ENCODE data around the gene CCDC15.

The CCDC15 gene

DNA sequence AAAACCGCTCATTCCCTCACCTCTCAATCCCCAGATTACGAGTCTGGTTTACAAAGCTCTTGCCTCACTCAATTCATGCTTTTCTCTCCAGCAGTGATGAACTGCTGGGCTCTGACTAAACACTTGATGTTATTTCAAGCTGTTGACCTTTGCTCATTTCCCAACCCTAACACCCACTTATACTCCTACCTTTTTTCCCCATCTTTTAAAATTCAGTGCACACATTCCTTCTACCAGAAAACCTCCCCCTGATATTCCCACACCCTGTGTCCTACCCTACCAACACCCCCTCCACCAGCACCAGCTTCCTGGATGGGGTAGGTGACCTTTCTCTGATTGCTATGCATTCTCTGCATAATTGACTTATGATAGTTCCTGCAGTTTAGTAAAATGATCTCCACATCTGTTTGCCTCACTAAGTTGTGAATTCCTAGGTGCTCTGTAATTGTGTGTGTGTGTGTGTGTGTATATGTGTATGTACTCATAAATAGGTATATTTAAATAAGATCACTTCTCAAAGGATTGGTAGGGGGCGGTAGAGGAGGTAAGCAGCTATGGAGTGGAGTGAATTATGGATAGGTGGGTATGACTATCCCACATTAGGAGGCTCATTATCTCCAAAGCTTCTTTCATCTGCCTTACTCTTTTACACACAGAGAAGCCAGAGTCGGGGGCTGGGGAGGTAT, 19.0 kb upstream of the CCDC15 start:
- H3K4me3 Mint-ChIP-seq: no peak overlapping the region
- CTCF ChIA-PET: interaction anchor here (0.6 to 1.9 kb wide), 5 partner anchors 12 to 97 kb away, joined by 3 to 10 read pairs (median 3); no protein-coding TSS in a partner anchor
- no peaks in the 10 kb centered on the region for H3K36me3 Mint-ChIP-seq
- DNase-seq: no peak
- H3K4me1 Mint-ChIP-seq: peaks cover 16% of the 10 kb centered on the region
- H3K9me3 Mint-ChIP-seq: no peaks in the 10 kb centered on the region
- H3K27ac Mint-ChIP-seq: no peak overlapping the region
- peaks cover 37% of the 10 kb centered on the region for H3K27me3 Mint-ChIP-seq

- no peak within 1 kb of the TSS for H3K4me3 Mint-ChIP-seq
- CTCF ChIA-PET: interaction anchor here (0.6 to 1.9 kb wide), 7 partner anchors 14 to 206 kb away, joined by 3 to 10 read pairs (median 4); partner anchors contain the start of gene CCDC15
- H3K9me3 Mint-ChIP-seq: no peaks in the 10 kb centered on the region
- peaks cover 8% of the 10 kb centered on the region for H3K4me1 Mint-ChIP-seq
- H3K27me3 Mint-ChIP-seq: peaks cover 42% of the 10 kb centered on the region
- DNase-seq: no peak
- H3K27ac Mint-ChIP-seq: no peak within 1 kb of the TSS
- H3K36me3 Mint-ChIP-seq: no peaks in the 10 kb centered on the region
Observed at GRCh38 chr11:124935548-124936514, 18.2 kb upstream of the CCDC15 start, which contains the start of gene HEPACAM. HEPACAM (minus strand) TSS chr11:124936047; CDS start chr11:124936006, 41 bp downstream.

GRCh38 chr11:124937336-124937935, 16.6 kb upstream of the CCDC15 start:
- CTCF ChIA-PET: interaction anchor here (1.6 kb wide), 1 partner anchor 205 kb away, joined by 4 read pairs; no protein-coding TSS in a partner anchor
- Mint-ChIP-seq H3K36me3 (no peaks in the 10 kb centered on the region), H3K4me3 (no peak overlapping the region), H3K27ac (no peak overlapping the region), H3K27me3 (peaks cover 42% of the 10 kb centered on the region), H3K4me1 (no peaks in the 10 kb centered on the region), H3K9me3 (no peaks in the 10 kb centered on the region)
- DNase-seq: no peak

DNA sequence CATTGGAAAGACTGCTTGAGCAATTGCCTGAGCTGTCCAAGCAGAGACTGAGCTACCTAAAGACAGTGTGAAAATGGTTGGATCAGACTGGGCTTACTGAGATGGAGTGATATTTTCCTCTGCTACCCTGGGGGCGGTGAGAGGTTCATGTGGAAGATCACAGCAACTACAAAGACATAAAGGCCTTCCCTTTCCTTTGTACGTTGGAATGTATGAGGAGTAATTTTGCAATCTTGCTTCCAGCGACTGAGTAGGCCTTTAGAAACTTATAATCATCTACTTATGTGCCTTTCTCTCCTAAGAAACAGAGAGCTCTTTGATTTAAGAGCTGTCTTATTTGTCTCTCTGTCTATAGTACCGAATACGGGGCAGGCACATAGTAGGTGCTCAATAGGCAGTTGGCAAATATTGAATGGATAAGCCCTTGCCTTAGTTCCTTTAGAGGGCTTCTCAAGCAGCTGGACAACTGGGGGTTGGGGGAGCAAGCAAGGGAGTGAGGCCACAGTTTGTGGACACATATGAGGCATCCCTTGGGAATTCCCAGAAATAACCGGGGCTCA, 15.7 kb upstream of the CCDC15 start:
- DNase-seq: no peak
- H3K36me3 Mint-ChIP-seq: no peaks in the 10 kb centered on the region
- peaks cover 4% of the 10 kb centered on the region for H3K4me1 Mint-ChIP-seq
- H3K27ac Mint-ChIP-seq: no peak overlapping the region
- CTCF ChIA-PET: no interaction called here
- peaks cover 42% of the 10 kb centered on the region for H3K27me3 Mint-ChIP-seq
- H3K4me3 Mint-ChIP-seq: no peak overlapping the region
- H3K9me3 Mint-ChIP-seq: no peaks in the 10 kb centered on the region

GRCh38 chr11:124938970-124939369, 15.0 kb upstream of the CCDC15 start:
- H3K36me3 Mint-ChIP-seq: no peaks in the 10 kb centered on the region
- H3K4me3 Mint-ChIP-seq: no peak overlapping the region
- no peak overlapping the region for H3K27ac Mint-ChIP-seq
- peaks cover 42% of the 10 kb centered on the region for H3K27me3 Mint-ChIP-seq
- CTCF ChIA-PET: no interaction called here
- peaks cover 10% of the 10 kb centered on the region for H3K4me1 Mint-ChIP-seq
- H3K9me3 Mint-ChIP-seq: no peaks in the 10 kb centered on the region
- no peak for DNase-seq

DNA sequence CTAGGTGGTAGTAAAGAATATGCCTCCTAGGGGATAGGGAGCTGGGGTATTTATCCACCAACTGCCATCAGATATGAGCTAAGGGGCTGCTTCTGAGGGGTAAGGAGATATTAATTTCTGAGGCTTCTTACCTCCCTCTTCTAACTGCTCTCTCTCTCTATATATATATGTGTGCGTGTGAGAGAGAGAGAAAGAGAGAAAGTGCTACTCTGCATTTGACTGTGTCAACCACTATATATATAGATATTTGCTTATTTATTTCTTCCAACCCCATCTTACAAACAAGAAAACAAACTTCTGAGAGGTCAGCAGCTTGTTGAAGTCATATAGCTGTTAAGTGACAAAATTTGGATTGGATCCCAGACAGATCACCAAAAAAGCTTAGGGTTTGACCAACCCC, 12.3 kb upstream of the CCDC15 start:
- CTCF ChIA-PET: interaction anchor here (1.1 to 1.6 kb wide), 3 partner anchors 8 to 200 kb away, joined by 3 to 6 read pairs (median 4); no protein-coding TSS in a partner anchor
- Mint-ChIP-seq H3K27ac (no peak overlapping the region), H3K36me3 (peaks cover 2% of the 10 kb centered on the region), H3K27me3 (peaks cover 30% of the 10 kb centered on the region), H3K4me1 (peaks cover 13% of the 10 kb centered on the region), H3K9me3 (no peaks in the 10 kb centered on the region), H3K4me3 (no peak overlapping the region)
- no peak for DNase-seq

- Mint-ChIP-seq H3K27ac (no peak overlapping the region), H3K4me3 (no peak overlapping the region)
Observed at GRCh38 chr11:124942466-124943253, 11.3 kb upstream of the CCDC15 start.

DNA sequence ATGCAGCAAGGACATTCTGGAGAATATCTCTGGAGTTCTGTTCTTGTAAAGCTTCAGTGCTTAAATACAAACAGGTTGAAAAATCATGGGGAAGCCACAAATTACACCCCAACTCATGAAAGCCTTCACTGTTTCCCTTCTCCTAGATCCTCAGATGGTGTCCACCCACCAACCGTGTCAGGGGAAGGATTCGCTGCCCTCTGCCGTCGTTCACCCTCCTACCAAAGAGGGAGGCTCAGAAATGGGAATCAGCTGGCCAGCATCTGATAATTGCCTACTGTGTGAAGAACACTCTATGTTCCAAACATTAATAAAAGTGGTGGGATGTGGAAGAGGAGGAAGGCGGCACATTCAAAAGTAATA, 10.8 kb upstream of the CCDC15 start:
- Mint-ChIP-seq H3K4me3 (no peak overlapping the region), H3K27me3 (peaks cover 16% of the 10 kb centered on the region), H3K27ac (no peak overlapping the region), H3K4me1 (peaks cover 15% of the 10 kb centered on the region), H3K36me3 (peaks cover 8% of the 10 kb centered on the region), H3K9me3 (peaks cover 8% of the 10 kb centered on the region)
- CTCF ChIA-PET: interaction anchor here (0.9 kb wide), 1 partner anchor 199 kb away, joined by 3 read pairs; no protein-coding TSS in a partner anchor
- DNase-seq: no peak

More at GRCh38 chr11:124942466-124943253, 11.3 kb upstream of the CCDC15 start:
- CTCF ChIA-PET: interaction anchor here (1.6 kb wide), 1 partner anchor 199 kb away, joined by 6 read pairs; no protein-coding TSS in a partner anchor
- Mint-ChIP-seq H3K9me3 (peaks cover 2% of the 10 kb centered on the region), H3K36me3 (peaks cover 2% of the 10 kb centered on the region), H3K27me3 (peaks cover 22% of the 10 kb centered on the region), H3K4me1 (peaks cover 13% of the 10 kb centered on the region)
- no peak for DNase-seq

DNA sequence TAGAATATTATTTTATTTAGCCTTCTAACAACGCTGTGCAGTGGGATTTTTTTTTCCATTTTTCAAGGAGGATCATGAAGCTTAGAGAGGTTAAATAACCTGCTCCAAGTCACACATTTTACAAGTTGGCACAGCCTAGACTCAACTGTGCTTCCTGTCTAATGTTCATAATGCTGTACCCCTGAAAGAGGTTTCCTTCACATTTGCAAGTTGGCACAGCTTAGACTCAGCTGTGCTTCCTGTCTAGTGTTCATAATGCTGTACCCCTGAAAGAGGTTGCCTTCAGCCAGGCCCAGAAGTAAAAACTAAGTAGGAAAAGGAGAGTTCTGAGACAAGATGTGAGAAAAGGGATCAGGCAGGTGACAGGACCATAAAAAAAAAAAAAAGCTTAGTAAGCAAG, 10.3 kb upstream of the CCDC15 start:
- H3K9me3 Mint-ChIP-seq: peaks cover 12% of the 10 kb centered on the region
- no peak overlapping the region for H3K4me3 Mint-ChIP-seq
- peaks cover 19% of the 10 kb centered on the region for H3K4me1 Mint-ChIP-seq
- peaks cover 13% of the 10 kb centered on the region for H3K27me3 Mint-ChIP-seq
- peaks cover 13% of the 10 kb centered on the region for H3K36me3 Mint-ChIP-seq
- CTCF ChIA-PET: interaction anchor here (0.9 kb wide), 1 partner anchor 199 kb away, joined by 3 read pairs; no protein-coding TSS in a partner anchor
- no peak overlapping the region for H3K27ac Mint-ChIP-seq
- no peak for DNase-seq

GRCh38 chr11:124944565-124944964, 9.4 kb upstream of the CCDC15 start:
- Mint-ChIP-seq H3K27me3 (peaks cover 5% of the 10 kb centered on the region), H3K27ac (no peak overlapping the region)
- CTCF ChIA-PET: interaction anchor here (0.8 kb wide), 1 partner anchor 272 kb away, joined by 3 read pairs; no protein-coding TSS in a partner anchor

GRCh38 chr11:124945826-124946225, 8.2 kb upstream of the CCDC15 start:
- no peaks in the 10 kb centered on the region for H3K27me3 Mint-ChIP-seq
- peaks cover 18% of the 10 kb centered on the region for H3K9me3 Mint-ChIP-seq
- no peak overlapping the region for H3K4me3 Mint-ChIP-seq
- no peak overlapping the region for H3K27ac Mint-ChIP-seq
- H3K4me1 Mint-ChIP-seq: peaks cover 20% of the 10 kb centered on the region
- no peak for DNase-seq
- peaks cover 17% of the 10 kb centered on the region for H3K36me3 Mint-ChIP-seq
- CTCF ChIA-PET: no interaction called here

More at GRCh38 chr11:124944565-124944964, 9.4 kb upstream of the CCDC15 start:
- H3K4me1 Mint-ChIP-seq: peaks cover 20% of the 10 kb centered on the region
- no peak for DNase-seq
- H3K9me3 Mint-ChIP-seq: peaks cover 18% of the 10 kb centered on the region
- no peak overlapping the region for H3K4me3 Mint-ChIP-seq
- peaks cover 17% of the 10 kb centered on the region for H3K36me3 Mint-ChIP-seq

- H3K9me3 Mint-ChIP-seq: peaks cover 18% of the 10 kb centered on the region
- peaks cover 17% of the 10 kb centered on the region for H3K36me3 Mint-ChIP-seq
- H3K4me3 Mint-ChIP-seq: no peak overlapping the region
- no peak overlapping the region for H3K27ac Mint-ChIP-seq
- H3K27me3 Mint-ChIP-seq: no peaks in the 10 kb centered on the region
- no peak for DNase-seq
- H3K4me1 Mint-ChIP-seq: peaks cover 20% of the 10 kb centered on the region
- CTCF ChIA-PET: no interaction called here
Observed at GRCh38 chr11:124946735-124947141, 7.3 kb upstream of the CCDC15 start.
